GM10266 (cell line): ENCODE results near the gene PDGFD.

Experiments
- DNase-seq: peaks from one replicate; pipeline ENCODE4 v3.0.0; 2012; ENCODE audit errors: extremely low spot score
- CTCF ChIP-seq: IDR thresholded peaks from 2 replicates; pipeline ENCODE4 v1.5.1; 2012; ENCODE audit warnings: mild to moderate bottlenecking, low read depth; ENCODE audit not compliant: control insufficient read depth, insufficient read depth; ENCODE audit errors: missing control alignments

Gene PDGFD

GRCh38 chr11:103870821-103871309 lies 293.1 kb downstream of the PDGFD start:
- TF ChIP-seq CTCF = no peak
- no peak for DNase-seq

GRCh38 chr11:103867481-103867880 lies 296.5 kb downstream of the PDGFD start:
- no peak for DNase-seq
- TF ChIP-seq CTCF = no peak

- TF ChIP-seq CTCF = no peak
Measured at GRCh38 chr11:103863497-103863896, 300.4 kb downstream of the PDGFD start.

GRCh38 chr11:103862802-103863174 lies 301.2 kb downstream of the PDGFD start:
- no peak for TF ChIP-seq CTCF
- no peak for DNase-seq

More at GRCh38 chr11:103863497-103863896, 300.4 kb downstream of the PDGFD start:
- DNase-seq = no peak

GRCh38 chr11:103862094-103862801 lies 301.7 kb downstream of the PDGFD start:
- peak; percentile 35 for TF ChIP-seq CTCF
- no peak for DNase-seq
